ENCODE measurements around the gene CCDC102B. TPM values are rescaled to one million over a fixed set of nuclear protein-coding genes. Genes with fewer than 3 reads are reported as not detected.

Gene CCDC102B
- total and polyA plus RNA-seq, 2 of the 8 experiments (the other 6 are each of a cell fraction or from before 2014, with no cell fraction given), result 0.80 to 1.1 TPM

GRCh38 chr18:68984342-68984741 lies 186.5 kb downstream of the CCDC102B start:
- H3K4me2 ChIP-seq (ENCODE audit: insufficient read depth in 1 of 2, low read depth in 2 of 2, low read length in 2 of 2), result no peak overlapping the region
- H2BK15ac ChIP-seq (ENCODE audit: low read length), result no peak overlapping the region
- no peak overlapping the region for H3K18ac ChIP-seq (ENCODE audit: extremely low read depth, low read length)
- H3K27me3 ChIP-seq (replicated peaks in 1 of 4; ENCODE audit: control insufficient read depth in 3 of 4, extremely low read depth in 1 of 4, insufficient read depth in 3 of 4, low read length in 3 of 4), result no peaks in the 10 kb centered on the region
- no peak overlapping the region for H2AK5ac ChIP-seq (ENCODE audit: low read depth, low read length)
- H3K4me3 ChIP-seq (ENCODE audit: extremely low read depth in 1 of 4, insufficient read depth in 2 of 4, low read depth in 3 of 4, low read length in 4 of 4), result no peak overlapping the region
- H2BK120ac ChIP-seq (replicated peaks; ENCODE audit: low read depth, low read length), result no peak overlapping the region
- H2BK20ac ChIP-seq (ENCODE audit: low read length), result no peak overlapping the region
- H2BK12ac ChIP-seq (ENCODE audit: low read depth, low read length), result no peak overlapping the region
- H2BK5ac ChIP-seq (ENCODE audit: low read depth, low read length), result no peak overlapping the region
- H3K9ac ChIP-seq (replicated peaks in 1 of 4; ENCODE audit: extremely low read depth in 1 of 4, low read depth in 3 of 4, low read length in 3 of 4), result no peak overlapping the region
- WGBS, 2 experiments (ENCODE audit: extremely low coverage in 1 of 2, insufficient coverage in 1 of 2, insufficient read length in 1 of 2, insufficient replicate concordance in 2 of 2, low coverage in 1 of 2, low lambda C conversion rate in 2 of 2, missing lambda C conversion rate in 1 of 2), result 90% methylated on average over 2 of the region's 2 CpGs; no CpG with 5 or more reads in 1 of the 2 experiments
- no peak overlapping the region for H4K91ac ChIP-seq (replicated peaks; ENCODE audit: insufficient read length, low read length)
- no peak for FAIRE-seq
- H3K79me1 ChIP-seq (ENCODE audit: low read depth, low read length), result no peaks in the 10 kb centered on the region
- H3K4me1 ChIP-seq (replicated peaks in 1 of 4; ENCODE audit: control insufficient read depth in 3 of 4, insufficient read depth in 4 of 4, low read length in 3 of 4), result no peaks in the 10 kb centered on the region
- H3K4ac ChIP-seq (replicated peaks; ENCODE audit: insufficient read length, low read depth, low read length), result no peak overlapping the region
- no peak overlapping the region for H3K14ac ChIP-seq (ENCODE audit: insufficient read length)
- no peak overlapping the region for H3K27ac ChIP-seq (ENCODE audit: low read depth, low read length)
- ChIA-PET POLR2A (ENCODE audit: partially characterized antibody) (no interaction called here), CTCF (ENCODE audit: partially characterized antibody) (no interaction called here)
- H4K20me1 ChIP-seq (replicated peaks in 1 of 2; ENCODE audit: control insufficient read depth in 1 of 2, insufficient read depth in 2 of 2, low read length in 2 of 2), result no peaks in the 10 kb centered on the region
- no peaks in the 10 kb centered on the region for H3K79me2 ChIP-seq (ENCODE audit: control insufficient read depth in 1 of 2, insufficient read depth in 2 of 2, low read length in 2 of 2)
- DNase-seq (ENCODE audit: low read depth in 1 of 2, low spot score in 2 of 2), result no peak
- H3K9me3 ChIP-seq (ENCODE audit: insufficient read depth in 2 of 2, low read depth in 1 of 2, low read length in 1 of 2), result no peaks in the 10 kb centered on the region
- no peaks in the 10 kb centered on the region for H3K36me3 ChIP-seq (ENCODE audit: control insufficient read depth in 2 of 4, insufficient read depth in 4 of 4, low read length in 3 of 4)
- no peak overlapping the region for H3K23ac ChIP-seq (ENCODE audit: insufficient read length)
- no peak overlapping the region for H3K56ac ChIP-seq (replicated peaks; ENCODE audit: insufficient read length, low read depth, low read length)
- no peak overlapping the region for H4K5ac ChIP-seq (ENCODE audit: insufficient read length, low read depth, low read length)
- H4K8ac ChIP-seq (ENCODE audit: extremely low read depth, insufficient read depth, low read length), result no peak overlapping the region
- no peaks in the 10 kb centered on the region for H3K23me2 ChIP-seq (ENCODE audit: low read depth, low read length)
- H2AFZ ChIP-seq (ENCODE audit: low read length), result no peak overlapping the region
- no peak for TF ChIP-seq SP2 (IDR thresholded peaks at IDR 0.05; ENCODE audit: low read length)
- TF ChIP-seq E2F6 (IDR thresholded peaks at IDR 0.05), result no peak
- TF ChIP-seq JUN (IDR thresholded peaks at IDR 0.05; ENCODE audit: low read depth, low read length), result no peak
- no peak for TF ChIP-seq SIN3A (conservative IDR thresholded peaks at IDR 0.05 in 1 of 2, IDR thresholded peaks at IDR 0.05 in 1 of 2; ENCODE audit: low read depth in 1 of 2, low read length in 2 of 2)
- TF ChIP-seq POLR2A (IDR thresholded peaks at IDR 0.05; ENCODE audit: control extremely low read depth in 1 of 2, low read depth in 2 of 2, low read length in 2 of 2), result no peak
- no peak for TF ChIP-seq GTF2F1 (IDR thresholded peaks at IDR 0.05; ENCODE audit: borderline replicate concordance, low read depth, low read length)
- TF ChIP-seq SP4 (IDR thresholded peaks at IDR 0.05; ENCODE audit: low read length), result no peak
- TF ChIP-seq HDAC6 (IDR thresholded peaks at IDR 0.05; ENCODE audit: low read depth, low read length), result no peak
- no peak for TF ChIP-seq TEAD4 (IDR thresholded peaks at IDR 0.05; ENCODE audit: low read depth, low read length)
- TF ChIP-seq BRCA1 (IDR thresholded peaks at IDR 0.05; ENCODE audit: low read depth, low read length), result no peak
- TF ChIP-seq ATF2 (IDR thresholded peaks at IDR 0.05; ENCODE audit: low read length), result no peak
- no peak for TF ChIP-seq NANOG (IDR thresholded peaks at IDR 0.05; ENCODE audit: insufficient read depth, low read depth, low read length, poor library complexity, severe bottlenecking)
- TF ChIP-seq RNF2 (IDR thresholded peaks at IDR 0.05; ENCODE audit: borderline replicate concordance, low read depth, low read length, missing control alignments, poor library complexity, severe bottlenecking), result no peak
